Neural cell (in vitro differentiated cells): ENCODE measurements around the gene MAGED1.

Source experiments
- CTCF ChIP-seq: fragments of 450-650 bp; IDR thresholded peaks from 2 replicates; pipeline ENCODE4 v1.5.1; 2014; ENCODE audit warnings: antibody characterized with exemption, mild to moderate bottlenecking, moderate library complexity; ENCODE audit not compliant: poor library complexity, severe bottlenecking
- EP300 ChIP-seq: fragments of 450-650 bp; conservative IDR thresholded peaks from 2 replicates; pipeline ENCODE4 v1.6.1; 2014; ENCODE audit warnings: antibody characterized with exemption, mild to moderate bottlenecking, moderate library complexity; ENCODE audit not compliant: poor library complexity, severe bottlenecking
- EZH2 ChIP-seq: fragments of 200-600, 300-800 bp; shearing (Covaris generic), sonication (generic); IDR thresholded peaks from 2 replicates; pipeline ENCODE4 v1.6.1; 2014; ENCODE audit warnings: antibody characterized with exemption, low read length, borderline replicate concordance, mild to moderate bottlenecking; ENCODE audit not compliant: insufficient read depth, poor library complexity, severe bottlenecking
- MXI1 ChIP-seq: fragments of 450-650 bp; conservative IDR thresholded peaks from 2 replicates; pipeline ENCODE4 v1.6.1; 2014; ENCODE audit warnings: antibody characterized with exemption, mild to moderate bottlenecking; ENCODE audit not compliant: poor library complexity, severe bottlenecking
- POLR2AphosphoS5 ChIP-seq: IDR thresholded peaks from 2 replicates; pipeline ENCODE4 v1.6.1; 2012
- RAD21 ChIP-seq: fragments of 450-650 bp; conservative IDR thresholded peaks from 2 replicates; pipeline ENCODE4 v1.6.1; 2014; ENCODE audit warnings: antibody characterized with exemption, mild to moderate bottlenecking, moderate library complexity
- REST ChIP-seq: IDR thresholded peaks from 2 replicates; pipeline ENCODE4 v1.6.1; 2012; ENCODE audit warnings: borderline replicate concordance
- SMC3 ChIP-seq: fragments of 450-650 bp; conservative IDR thresholded peaks from 2 replicates; pipeline ENCODE4 v1.6.1; 2014; ENCODE audit warnings: antibody characterized with exemption, mild to moderate bottlenecking, moderate library complexity; ENCODE audit not compliant: poor library complexity
- TAF1 ChIP-seq: IDR thresholded peaks from 2 replicates; pipeline ENCODE4 v1.6.1; 2012; ENCODE audit warnings: low read depth

GRCh38 chrX:51878056-51878455 lies 15.4 kb upstream of the MAGED1 start:
- TF ChIP-seq CTCF (no peak), REST (no peak), POLR2AphosphoS5 (no peak), EZH2 (no peak), MXI1 (no peak), EP300 (no peak), TAF1 (no peak), RAD21 (no peak), SMC3 (no peak)
